GM12878 (cell line): ENCODE results near the gene U2AF2. TPM values are rescaled to one million over a fixed set of nuclear protein-coding genes. Genes with fewer than 3 reads are reported as not detected.
A peak's percentile ranks its signal among the peaks of the same experiment; 100 is the strongest.

ENCODE experiments used
- CHD4 ChIP-seq: fragments of 200-600 bp; sonication (generic); IDR thresholded peaks from 2 replicates; pipeline ENCODE4 v1.6.1; 2016; ENCODE audit warnings: mild to moderate bottlenecking
- CREM ChIP-seq: IDR thresholded peaks from 2 replicates; pipeline ENCODE4 v1.6.1; 2014; ENCODE audit warnings: antibody characterized with exemption, low read depth
- JUNB ChIP-seq: IDR thresholded peaks from 2 replicates; pipeline ENCODE4 v1.6.1; 2016; ENCODE audit warnings: antibody characterized with exemption, mild to moderate bottlenecking
- MEF2B ChIP-seq: fragments of 450-650 bp; IDR thresholded peaks from 2 replicates; pipeline ENCODE4 v1.6.1; 2018; ENCODE audit warnings: mild to moderate bottlenecking, moderate library complexity; ENCODE audit not compliant: partially characterized antibody, poor library complexity, severe bottlenecking
- NR2C1 ChIP-seq: fragments of 450-650 bp; IDR thresholded peaks from 2 replicates; pipeline ENCODE4 v1.6.1; 2017; ENCODE audit warnings: antibody characterized with exemption, mild to moderate bottlenecking, moderate library complexity
- NRF1 ChIP-seq: conservative IDR thresholded peaks from 2 replicates; pipeline ENCODE4 v1.6.1; 2011; ENCODE audit warnings: mild to moderate bottlenecking, low read depth, low read length, improper control_type of control experiment
- POLR2AphosphoS2 ChIP-seq: IDR thresholded peaks from 2 replicates; pipeline ENCODE4 v1.6.1; 2011; ENCODE audit warnings: low read depth, mild to moderate bottlenecking, low read length, improper control_type of control experiment, moderate library complexity
- RFX5 ChIP-seq: IDR thresholded peaks from 2 replicates; pipeline ENCODE4 v1.6.1; 2011; ENCODE audit warnings: low read depth, low read length, improper control_type of control experiment
- SP1 ChIP-seq: IDR thresholded peaks from one replicate; pipeline ENCODE4 v1.6.1; 2011; ENCODE audit warnings: low read depth, low read length
- TBL1XR1 ChIP-seq: IDR thresholded peaks from 2 replicates; pipeline ENCODE4 v1.6.1; 2012; ENCODE audit warnings: low read depth, low read length, improper control_type of control experiment
- YY1 ChIP-seq: IDR thresholded peaks from 2 replicates; pipeline ENCODE4 v1.6.1; 2011; ENCODE audit warnings: low read depth, mild to moderate bottlenecking, low read length
- ZNF24 ChIP-seq: fragments of 450-650 bp; IDR thresholded peaks from 2 replicates; pipeline ENCODE4 v1.6.1; 2017; ENCODE audit warnings: antibody characterized with exemption, mild to moderate bottlenecking
- ZNF384 ChIP-seq: IDR thresholded peaks from 2 replicates; pipeline ENCODE4 v1.6.1; 2012; ENCODE audit warnings: low read depth, mild to moderate bottlenecking, low read length, improper control_type of control experiment, borderline replicate concordance
- ZSCAN29 ChIP-seq: fragments of 450-650 bp; IDR thresholded peaks from 2 replicates; pipeline ENCODE4 v1.6.1; 2017; ENCODE audit warnings: mild to moderate bottlenecking, moderate library complexity
- polyA plus RNA-seq, 11 experiments: library from polyadenylated mRNA; depleted of rRNA in 4 of 11; unstranded in 6 of 11; stranded (reverse) in 5 of 11; fragments of >200 nt; fragmentation: Nextera tagmentation in 4 of 11; fragmentation: Illumina TruSeq in 1 of 11; extraction: Ambion mirVana in 4 of 11; extraction: Trizol in 1 of 11; gene quantifications; 1 replicate in 1 of 11; 2 replicates in 10 of 11; pipeline versions ENCODE4 v1.2.1 to v1.2.3, GENCODE V29; 2011 to 2016; ENCODE audit warnings: inconsistent platforms in 2 of 11, missing spikeins in 2 of 11, low read depth in 1 of 11
- total RNA-seq, 4 experiments: library from RNA; depleted of rRNA in 3 of 4; stranded (reverse); fragments of >200 nt in 3 of 4; fragmentation: Illumina TruSeq in 1 of 4; extraction: Trizol in 1 of 4; gene quantifications; 2 replicates each; pipeline versions ENCODE4 v1.2.1 to v1.2.3, GENCODE V29; 2013 to 2021
- TF ChIP-seq, protein P1 (sequence below): fragments of 450-650 bp; IDR thresholded peaks from 2 replicates; pipeline ENCODE4 v1.6.1; 2017; ENCODE audit warnings: mild to moderate bottlenecking
- TF ChIP-seq, protein P2 (sequence below): fragments of 450-650 bp; IDR thresholded peaks from 2 replicates; pipeline ENCODE4 v1.6.1; 2016; ENCODE audit warnings: mild to moderate bottlenecking
- TF ChIP-seq, protein P3 (sequence below): fragments of 450-650 bp; conservative IDR thresholded peaks from 2 replicates; pipeline ENCODE4 v1.6.1; 2017; ENCODE audit warnings: mild to moderate bottlenecking, moderate library complexity
- TF ChIP-seq, protein P4 (sequence below): fragments of 450-650 bp; IDR thresholded peaks from 2 replicates; pipeline ENCODE4 v1.6.1; 2018; ENCODE audit warnings: mild to moderate bottlenecking, low read depth, moderate library complexity; ENCODE audit not compliant: partially characterized antibody
- TF ChIP-seq, protein P5 (sequence below): fragments of 450-650 bp; IDR thresholded peaks from 2 replicates; pipeline ENCODE4 v1.6.1; 2016; ENCODE audit warnings: mild to moderate bottlenecking
- TF ChIP-seq, protein P6 (sequence below): IDR thresholded peaks from 2 replicates; pipeline ENCODE4 v1.6.1; 2012; ENCODE audit warnings: low read depth, low read length, improper control_type of control experiment

Gene U2AF2
- total and polyA plus RNA-seq, 10 of the 15 experiments (the other 5 are each of a cell fraction or from before 2014, with no cell fraction given), result 3.0 to 338 (median 130) TPM

DNA sequence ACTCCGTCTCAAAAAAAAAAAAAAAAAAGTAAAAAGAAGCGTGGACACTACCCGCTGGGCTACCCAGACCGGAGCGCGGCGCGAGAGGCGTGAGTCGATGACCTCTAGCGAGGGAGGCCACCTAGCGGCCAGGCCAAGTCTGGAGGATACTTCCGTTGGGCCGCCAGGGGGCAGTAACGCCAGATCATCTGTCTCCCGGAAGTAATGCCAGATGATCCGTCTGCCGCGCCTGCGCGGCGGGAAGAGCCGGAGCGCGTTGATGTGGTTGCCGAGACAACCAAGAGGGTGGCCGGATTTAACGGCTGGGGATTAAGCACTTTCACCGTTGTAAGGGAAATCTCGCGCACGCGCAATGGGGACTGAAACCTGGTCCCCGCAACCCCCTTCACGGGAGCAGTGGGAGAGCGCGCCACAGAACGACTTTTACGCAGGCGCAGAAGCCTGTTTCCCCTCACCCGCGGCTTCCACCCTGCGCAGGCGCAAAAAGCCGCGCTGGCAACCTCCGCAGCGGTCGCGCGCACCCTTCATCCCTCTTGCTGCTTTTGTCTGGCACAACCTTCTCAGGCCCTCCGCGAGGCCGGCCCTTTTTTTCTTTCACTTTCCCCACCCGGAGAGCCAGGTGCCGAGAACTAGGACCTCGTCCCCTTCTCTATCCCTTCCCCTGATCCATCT is 1.0 kb upstream of the U2AF2 start (continued):
- TF ChIP-seq, protein P1, sequence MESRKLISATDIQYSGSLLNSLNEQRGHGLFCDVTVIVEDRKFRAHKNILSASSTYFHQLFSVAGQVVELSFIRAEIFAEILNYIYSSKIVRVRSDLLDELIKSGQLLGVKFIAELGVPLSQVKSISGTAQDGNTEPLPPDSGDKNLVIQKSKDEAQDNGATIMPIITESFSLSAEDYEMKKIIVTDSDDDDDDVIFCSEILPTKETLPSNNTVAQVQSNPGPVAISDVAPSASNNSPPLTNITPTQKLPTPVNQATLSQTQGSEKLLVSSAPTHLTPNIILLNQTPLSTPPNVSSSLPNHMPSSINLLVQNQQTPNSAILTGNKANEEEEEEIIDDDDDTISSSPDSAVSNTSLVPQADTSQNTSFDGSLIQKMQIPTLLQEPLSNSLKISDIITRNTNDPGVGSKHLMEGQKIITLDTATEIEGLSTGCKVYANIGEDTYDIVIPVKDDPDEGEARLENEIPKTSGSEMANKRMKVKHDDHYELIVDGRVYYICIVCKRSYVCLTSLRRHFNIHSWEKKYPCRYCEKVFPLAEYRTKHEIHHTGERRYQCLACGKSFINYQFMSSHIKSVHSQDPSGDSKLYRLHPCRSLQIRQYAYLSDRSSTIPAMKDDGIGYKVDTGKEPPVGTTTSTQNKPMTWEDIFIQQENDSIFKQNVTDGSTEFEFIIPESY, result peak; percentile 80; the same call in 1 of the 2 replicates
- TF ChIP-seq, protein P2, sequence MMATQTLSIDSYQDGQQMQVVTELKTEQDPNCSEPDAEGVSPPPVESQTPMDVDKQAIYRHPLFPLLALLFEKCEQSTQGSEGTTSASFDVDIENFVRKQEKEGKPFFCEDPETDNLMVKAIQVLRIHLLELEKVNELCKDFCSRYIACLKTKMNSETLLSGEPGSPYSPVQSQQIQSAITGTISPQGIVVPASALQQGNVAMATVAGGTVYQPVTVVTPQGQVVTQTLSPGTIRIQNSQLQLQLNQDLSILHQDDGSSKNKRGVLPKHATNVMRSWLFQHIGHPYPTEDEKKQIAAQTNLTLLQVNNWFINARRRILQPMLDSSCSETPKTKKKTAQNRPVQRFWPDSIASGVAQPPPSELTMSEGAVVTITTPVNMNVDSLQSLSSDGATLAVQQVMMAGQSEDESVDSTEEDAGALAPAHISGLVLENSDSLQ, result 0 out of 2 replicates have a peak, but pooled peaks have one; percentile 12
- no peak for TF ChIP-seq ZSCAN29
- TF ChIP-seq JUNB, result no peak
- no peak for TF ChIP-seq MEF2B
- TF ChIP-seq ZNF384, result peak; percentile 71
- TF ChIP-seq, protein P3, sequence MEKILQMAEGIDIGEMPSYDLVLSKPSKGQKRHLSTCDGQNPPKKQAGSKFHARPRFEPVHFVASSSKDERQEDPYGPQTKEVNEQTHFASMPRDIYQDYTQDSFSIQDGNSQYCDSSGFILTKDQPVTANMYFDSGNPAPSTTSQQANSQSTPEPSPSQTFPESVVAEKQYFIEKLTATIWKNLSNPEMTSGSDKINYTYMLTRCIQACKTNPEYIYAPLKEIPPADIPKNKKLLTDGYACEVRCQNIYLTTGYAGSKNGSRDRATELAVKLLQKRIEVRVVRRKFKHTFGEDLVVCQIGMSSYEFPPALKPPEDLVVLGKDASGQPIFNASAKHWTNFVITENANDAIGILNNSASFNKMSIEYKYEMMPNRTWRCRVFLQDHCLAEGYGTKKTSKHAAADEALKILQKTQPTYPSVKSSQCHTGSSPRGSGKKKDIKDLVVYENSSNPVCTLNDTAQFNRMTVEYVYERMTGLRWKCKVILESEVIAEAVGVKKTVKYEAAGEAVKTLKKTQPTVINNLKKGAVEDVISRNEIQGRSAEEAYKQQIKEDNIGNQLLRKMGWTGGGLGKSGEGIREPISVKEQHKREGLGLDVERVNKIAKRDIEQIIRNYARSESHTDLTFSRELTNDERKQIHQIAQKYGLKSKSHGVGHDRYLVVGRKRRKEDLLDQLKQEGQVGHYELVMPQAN, result peak; percentile 62
- peak; percentile 85 for TF ChIP-seq NRF1
- TF ChIP-seq CREM, result peak; percentile 46; the same call in 1 of the 2 replicates
- TF ChIP-seq ZNF24, result no peak
- no peak for TF ChIP-seq POLR2AphosphoS2
- TF ChIP-seq, protein P4, sequence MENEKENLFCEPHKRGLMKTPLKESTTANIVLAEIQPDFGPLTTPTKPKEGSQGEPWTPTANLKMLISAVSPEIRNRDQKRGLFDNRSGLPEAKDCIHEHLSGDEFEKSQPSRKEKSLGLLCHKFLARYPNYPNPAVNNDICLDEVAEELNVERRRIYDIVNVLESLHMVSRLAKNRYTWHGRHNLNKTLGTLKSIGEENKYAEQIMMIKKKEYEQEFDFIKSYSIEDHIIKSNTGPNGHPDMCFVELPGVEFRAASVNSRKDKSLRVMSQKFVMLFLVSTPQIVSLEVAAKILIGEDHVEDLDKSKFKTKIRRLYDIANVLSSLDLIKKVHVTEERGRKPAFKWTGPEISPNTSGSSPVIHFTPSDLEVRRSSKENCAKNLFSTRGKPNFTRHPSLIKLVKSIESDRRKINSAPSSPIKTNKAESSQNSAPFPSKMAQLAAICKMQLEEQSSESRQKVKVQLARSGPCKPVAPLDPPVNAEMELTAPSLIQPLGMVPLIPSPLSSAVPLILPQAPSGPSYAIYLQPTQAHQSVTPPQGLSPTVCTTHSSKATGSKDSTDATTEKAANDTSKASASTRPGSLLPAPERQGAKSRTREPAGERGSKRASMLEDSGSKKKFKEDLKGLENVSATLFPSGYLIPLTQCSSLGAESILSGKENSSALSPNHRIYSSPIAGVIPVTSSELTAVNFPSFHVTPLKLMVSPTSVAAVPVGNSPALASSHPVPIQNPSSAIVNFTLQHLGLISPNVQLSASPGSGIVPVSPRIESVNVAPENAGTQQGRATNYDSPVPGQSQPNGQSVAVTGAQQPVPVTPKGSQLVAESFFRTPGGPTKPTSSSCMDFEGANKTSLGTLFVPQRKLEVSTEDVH, result peak; percentile 93
- TF ChIP-seq RFX5, result peak; percentile 56; the same call in 1 of the 2 replicates
- TF ChIP-seq, protein P5, sequence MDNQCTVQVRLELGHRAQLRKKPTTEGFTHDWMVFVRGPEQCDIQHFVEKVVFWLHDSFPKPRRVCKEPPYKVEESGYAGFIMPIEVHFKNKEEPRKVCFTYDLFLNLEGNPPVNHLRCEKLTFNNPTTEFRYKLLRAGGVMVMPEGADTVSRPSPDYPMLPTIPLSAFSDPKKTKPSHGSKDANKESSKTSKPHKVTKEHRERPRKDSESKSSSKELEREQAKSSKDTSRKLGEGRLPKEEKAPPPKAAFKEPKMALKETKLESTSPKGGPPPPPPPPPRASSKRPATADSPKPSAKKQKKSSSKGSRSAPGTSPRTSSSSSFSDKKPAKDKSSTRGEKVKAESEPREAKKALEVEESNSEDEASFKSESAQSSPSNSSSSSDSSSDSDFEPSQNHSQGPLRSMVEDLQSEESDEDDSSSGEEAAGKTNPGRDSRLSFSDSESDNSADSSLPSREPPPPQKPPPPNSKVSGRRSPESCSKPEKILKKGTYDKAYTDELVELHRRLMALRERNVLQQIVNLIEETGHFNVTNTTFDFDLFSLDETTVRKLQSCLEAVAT, result peak; percentile 89
- peak; percentile 64 for TF ChIP-seq SP1
- 0 out of 2 replicates have a peak, but pooled peaks have one; percentile 63 for TF ChIP-seq TBL1XR1
- TF ChIP-seq CHD4, result no peak
- peak; percentile 82 for TF ChIP-seq NR2C1
- TF ChIP-seq, protein P6, sequence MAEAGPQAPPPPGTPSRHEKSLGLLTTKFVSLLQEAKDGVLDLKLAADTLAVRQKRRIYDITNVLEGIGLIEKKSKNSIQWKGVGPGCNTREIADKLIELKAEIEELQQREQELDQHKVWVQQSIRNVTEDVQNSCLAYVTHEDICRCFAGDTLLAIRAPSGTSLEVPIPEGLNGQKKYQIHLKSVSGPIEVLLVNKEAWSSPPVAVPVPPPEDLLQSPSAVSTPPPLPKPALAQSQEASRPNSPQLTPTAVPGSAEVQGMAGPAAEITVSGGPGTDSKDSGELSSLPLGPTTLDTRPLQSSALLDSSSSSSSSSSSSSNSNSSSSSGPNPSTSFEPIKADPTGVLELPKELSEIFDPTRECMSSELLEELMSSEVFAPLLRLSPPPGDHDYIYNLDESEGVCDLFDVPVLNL, result 0 out of 2 replicates have a peak, but pooled peaks have one; percentile 25
- peak; percentile 84 for TF ChIP-seq YY1
